GM23338 (cell line): Measurements from ENCODE around the gene LTA4H. TPM values are rescaled to one million over a fixed set of nuclear protein-coding genes. Genes with fewer than 3 reads are reported as not detected.

ENCODE experiments used
- ATAC-seq: fragments of 200-7000 bp; cut with Tn5 transposase; 3 replicates; pipeline ENCODE4 v1.9.1; 2020
- DNase-seq: peaks from one replicate; pipeline ENCODE4 v3.0.0-alpha.2; 2015; ENCODE audit warnings: low spot score
- H2AFZ ChIP-seq: fragments of 200-600 bp; sonication (generic); 2 replicates; pipeline ENCODE4 v1.8.0; 2016; ENCODE audit warnings: antibody characterized with exemption, mild to moderate bottlenecking, moderate library complexity
- H3F3A ChIP-seq: fragments of 200-600 bp; sonication (generic); replicated peaks from 2 replicates; pipeline ENCODE4 v1.8.0; 2017; ENCODE audit warnings: antibody characterized with exemption, mixed run types, low read depth
- H3K27ac ChIP-seq: fragments of 200-600 bp; sonication (generic); 2 replicates; pipeline ENCODE4 v1.6.1; 2016; ENCODE audit warnings: low read depth
- H3K27me3 ChIP-seq: fragments of 200-600 bp; sonication (generic); 2 replicates; pipeline ENCODE4 v1.8.0; 2016; ENCODE audit warnings: mild to moderate bottlenecking, mixed run types, moderate library complexity; ENCODE audit not compliant: insufficient read depth
- H3K36me3 ChIP-seq: fragments of 200-600 bp; sonication (generic); 2 replicates; pipeline ENCODE4 v1.8.0; 2016; ENCODE audit warnings: mild to moderate bottlenecking; ENCODE audit not compliant: insufficient read depth
- H3K4me1 ChIP-seq: fragments of 200-600 bp; sonication (generic); 2 replicates; pipeline ENCODE4 v1.8.0; 2016; ENCODE audit warnings: mild to moderate bottlenecking, moderate library complexity; ENCODE audit not compliant: insufficient read depth
- H3K4me2 ChIP-seq: fragments of 200-600 bp; sonication (generic); 2 replicates; pipeline ENCODE4 v1.7.1; 2017; ENCODE audit warnings: mixed run types
- H3K4me3 ChIP-seq: fragments of 200-600 bp; sonication (generic); 2 replicates; pipeline ENCODE4 v1.6.1; 2016; ENCODE audit warnings: mixed run types
- H3K79me2 ChIP-seq: fragments of 200-600 bp; sonication (generic); replicated peaks from 2 replicates; pipeline ENCODE4 v1.8.0; 2017; ENCODE audit warnings: mild to moderate bottlenecking; ENCODE audit not compliant: insufficient read depth
- H3K9me2 ChIP-seq: fragments of 200-600 bp; sonication (generic); 2 replicates; pipeline ENCODE4 v1.8.0; 2017; ENCODE audit not compliant: insufficient read depth
- H4K20me1 ChIP-seq: fragments of 200-600 bp; sonication (generic); replicated peaks from 2 replicates; pipeline ENCODE4 v1.8.0; 2017; ENCODE audit warnings: mild to moderate bottlenecking; ENCODE audit not compliant: insufficient read depth
- H3K27ac Mint-ChIP-seq: 2 replicates; pipeline ENCODE4 v1.8.0; 2020; ENCODE audit warnings: inconsistent platforms, mild to moderate bottlenecking, moderate library complexity, mixed read lengths
- H3K27me3 Mint-ChIP-seq: 3 replicates; pipeline ENCODE4 v1.8.0; 2022; ENCODE audit warnings: low read depth, mild to moderate bottlenecking, moderate library complexity, mixed read lengths, inconsistent platforms; ENCODE audit not compliant: insufficient read depth, poor library complexity
- H3K36me3 Mint-ChIP-seq: 3 replicates; pipeline ENCODE4 v1.8.0; 2021; ENCODE audit warnings: low read depth, mild to moderate bottlenecking, inconsistent platforms, moderate library complexity, mixed read lengths
- H3K4me1 Mint-ChIP-seq: 3 replicates; pipeline ENCODE4 v1.8.0; 2020; ENCODE audit warnings: mild to moderate bottlenecking, inconsistent platforms, mixed read lengths
- H3K4me3 Mint-ChIP-seq: 3 replicates; pipeline ENCODE4 v1.8.0; 2021; ENCODE audit warnings: moderate library complexity, mild to moderate bottlenecking, inconsistent platforms, mixed read lengths
- H3K9me3 Mint-ChIP-seq: 3 replicates; pipeline ENCODE4 v1.8.0; 2020; ENCODE audit warnings: moderate library complexity, mild to moderate bottlenecking, inconsistent platforms, mixed read lengths
- EZH2phosphoT487 ChIP-seq: fragments of 200-600 bp; sonication (generic); IDR thresholded peaks from one replicate; pipeline ENCODE4 v1.8.1; 2018; ENCODE audit warnings: antibody characterized with exemption; ENCODE audit not compliant: unreplicated experiment
- JUNB ChIP-seq: IDR thresholded peaks from one replicate; pipeline ENCODE4 v1.6.1; 2016; ENCODE audit warnings: antibody characterized with exemption; ENCODE audit not compliant: unreplicated experiment
- NANOG ChIP-seq: IDR thresholded peaks from 2 replicates; pipeline ENCODE4 v1.6.1; 2016; ENCODE audit warnings: antibody characterized with exemption, borderline replicate concordance
- REST ChIP-seq: IDR thresholded peaks from one replicate; pipeline ENCODE4 v1.6.1; 2018; ENCODE audit warnings: antibody characterized with exemption; ENCODE audit not compliant: unreplicated experiment
- STAT1 ChIP-seq: IDR thresholded peaks from one replicate; pipeline ENCODE4 v1.6.1; 2016; ENCODE audit warnings: antibody characterized with exemption; ENCODE audit not compliant: unreplicated experiment
- polyA plus RNA-seq: library from polyadenylated mRNA; unstranded; fragments of >200 nt; fragmentation: Nextera tagmentation; extraction: Ambion mirVana; gene quantifications from 2 replicates; pipeline ENCODE4 v1.2.1, GENCODE V29; 2016
- total RNA-seq: library from RNA; depleted of rRNA; stranded (reverse); fragments of >200 nt; shearing (Covaris generic); gene quantifications from 2 replicates; pipeline ENCODE4 v1.2.3, GENCODE V29; 2014
- TF ChIP-seq, protein P1 (sequence below): fragments of 250-450 bp; sonication (Bioruptor Pico); IDR thresholded peaks from 2 replicates; pipeline ENCODE4 v1.5.0; 2020; ENCODE audit warnings: mild to moderate bottlenecking, moderate library complexity

The LTA4H gene
- total and polyA plus RNA-seq, 2 experiments from 2014 or later: 84.4 to 189 TPM

- Histone ChIP-seq H3K36me3 (no peaks in the 10 kb centered on the region), H2AFZ (peak overlapping the region; percentile 52; the same call in 1 of the 2 replicates), H3K4me2 (peak overlapping the region; percentile 56; the same call in 1 of the 2 replicates), H3K4me1 (peaks cover 27% of the 10 kb centered on the region), H4K20me1 (no peaks in the 10 kb centered on the region), H3F3A (no peaks in the 10 kb centered on the region), H3K9me2 (no peaks in the 10 kb centered on the region), H3K4me3 (no peak overlapping the region), H3K27me3 (no peaks in the 10 kb centered on the region), H3K79me2 (no peaks in the 10 kb centered on the region), H3K27ac (no peak overlapping the region)
- DNase-seq (peak; percentile 52), ATAC-seq (peak; percentile 91)
- Mint-ChIP-seq H3K36me3 (no peaks in the 10 kb centered on the region), H3K9me3 (no peaks in the 10 kb centered on the region), H3K27me3 (peaks cover 3% of the 10 kb centered on the region), H3K27ac (peak overlapping the region; percentile 68; the same call in 1 of the 2 replicates), H3K4me1 (peaks cover 41% of the 10 kb centered on the region), H3K4me3 (peak overlapping the region; percentile 3)
- no peak for TF ChIP-seq REST
- TF ChIP-seq, protein P1, sequence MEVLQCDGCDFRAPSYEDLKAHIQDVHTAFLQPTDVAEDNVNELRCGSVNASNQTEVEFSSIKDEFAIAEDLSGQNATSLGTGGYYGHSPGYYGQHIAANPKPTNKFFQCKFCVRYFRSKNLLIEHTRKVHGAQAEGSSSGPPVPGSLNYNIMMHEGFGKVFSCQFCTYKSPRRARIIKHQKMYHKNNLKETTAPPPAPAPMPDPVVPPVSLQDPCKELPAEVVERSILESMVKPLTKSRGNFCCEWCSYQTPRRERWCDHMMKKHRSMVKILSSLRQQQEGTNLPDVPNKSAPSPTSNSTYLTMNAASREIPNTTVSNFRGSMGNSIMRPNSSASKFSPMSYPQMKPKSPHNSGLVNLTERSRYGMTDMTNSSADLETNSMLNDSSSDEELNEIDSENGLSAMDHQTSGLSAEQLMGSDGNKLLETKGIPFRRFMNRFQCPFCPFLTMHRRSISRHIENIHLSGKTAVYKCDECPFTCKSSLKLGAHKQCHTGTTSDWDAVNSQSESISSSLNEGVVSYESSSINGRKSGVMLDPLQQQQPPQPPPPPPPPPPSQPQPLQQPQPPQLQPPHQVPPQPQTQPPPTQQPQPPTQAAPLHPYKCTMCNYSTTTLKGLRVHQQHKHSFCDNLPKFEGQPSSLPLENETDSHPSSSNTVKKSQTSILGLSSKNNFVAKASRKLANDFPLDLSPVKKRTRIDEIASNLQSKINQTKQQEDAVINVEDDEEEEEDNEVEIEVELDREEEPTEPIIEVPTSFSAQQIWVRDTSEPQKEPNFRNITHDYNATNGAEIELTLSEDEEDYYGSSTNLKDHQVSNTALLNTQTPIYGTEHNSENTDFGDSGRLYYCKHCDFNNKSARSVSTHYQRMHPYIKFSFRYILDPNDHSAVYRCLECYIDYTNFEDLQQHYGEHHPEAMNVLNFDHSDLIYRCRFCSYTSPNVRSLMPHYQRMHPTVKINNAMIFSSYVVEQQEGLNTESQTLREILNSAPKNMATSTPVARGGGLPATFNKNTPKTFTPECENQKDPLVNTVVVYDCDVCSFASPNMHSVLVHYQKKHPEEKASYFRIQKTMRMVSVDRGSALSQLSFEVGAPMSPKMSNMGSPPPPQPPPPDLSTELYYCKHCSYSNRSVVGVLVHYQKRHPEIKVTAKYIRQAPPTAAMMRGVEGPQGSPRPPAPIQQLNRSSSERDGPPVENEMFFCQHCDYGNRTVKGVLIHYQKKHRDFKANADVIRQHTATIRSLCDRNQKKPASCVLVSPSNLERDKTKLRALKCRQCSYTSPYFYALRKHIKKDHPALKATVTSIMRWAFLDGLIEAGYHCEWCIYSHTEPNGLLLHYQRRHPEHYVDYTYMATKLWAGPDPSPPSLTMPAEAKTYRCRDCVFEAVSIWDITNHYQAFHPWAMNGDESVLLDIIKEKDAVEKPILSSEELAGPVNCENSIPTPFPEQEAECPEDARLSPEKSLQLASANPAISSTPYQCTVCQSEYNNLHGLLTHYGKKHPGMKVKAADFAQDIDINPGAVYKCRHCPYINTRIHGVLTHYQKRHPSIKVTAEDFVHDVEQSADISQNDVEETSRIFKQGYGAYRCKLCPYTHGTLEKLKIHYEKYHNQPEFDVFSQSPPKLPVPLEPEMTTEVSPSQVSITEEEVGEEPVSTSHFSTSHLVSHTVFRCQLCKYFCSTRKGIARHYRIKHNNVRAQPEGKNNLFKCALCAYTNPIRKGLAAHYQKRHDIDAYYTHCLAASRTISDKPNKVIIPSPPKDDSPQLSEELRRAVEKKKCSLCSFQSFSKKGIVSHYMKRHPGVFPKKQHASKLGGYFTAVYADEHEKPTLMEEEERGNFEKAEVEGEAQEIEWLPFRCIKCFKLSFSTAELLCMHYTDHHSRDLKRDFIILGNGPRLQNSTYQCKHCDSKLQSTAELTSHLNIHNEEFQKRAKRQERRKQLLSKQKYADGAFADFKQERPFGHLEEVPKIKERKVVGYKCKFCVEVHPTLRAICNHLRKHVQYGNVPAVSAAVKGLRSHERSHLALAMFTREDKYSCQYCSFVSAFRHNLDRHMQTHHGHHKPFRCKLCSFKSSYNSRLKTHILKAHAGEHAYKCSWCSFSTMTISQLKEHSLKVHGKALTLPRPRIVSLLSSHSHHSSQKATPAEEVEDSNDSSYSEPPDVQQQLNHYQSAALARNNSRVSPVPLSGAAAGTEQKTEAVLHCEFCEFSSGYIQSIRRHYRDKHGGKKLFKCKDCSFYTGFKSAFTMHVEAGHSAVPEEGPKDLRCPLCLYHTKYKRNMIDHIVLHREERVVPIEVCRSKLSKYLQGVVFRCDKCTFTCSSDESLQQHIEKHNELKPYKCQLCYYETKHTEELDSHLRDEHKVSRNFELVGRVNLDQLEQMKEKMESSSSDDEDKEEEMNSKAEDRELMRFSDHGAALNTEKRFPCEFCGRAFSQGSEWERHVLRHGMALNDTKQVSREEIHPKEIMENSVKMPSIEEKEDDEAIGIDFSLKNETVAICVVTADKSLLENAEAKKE (CRISPR knock-in tag): peak; percentile 69; the same call in 1 of the 2 replicates
- TF ChIP-seq STAT1: no peak
- no peak for TF ChIP-seq EZH2phosphoT487
- TF ChIP-seq JUNB: no peak
- TF ChIP-seq NANOG: no peak
Measured at GRCh38 chr12:95986635-95987570, 48.5 kb downstream of the LTA4H start.
